GM18505 (cell line): ENCODE results near the gene UCKL1.

ENCODE experiments used
- ATAC-seq: cut with Tn5 transposase; IDR thresholded peaks from one replicate; pipeline ENCODE4 v1.9.1; 2021; ENCODE audit not compliant: unreplicated experiment
- POLR2A ChIP-seq: IDR thresholded peaks from 4 replicates; pipeline ENCODE4 v1.6.1; 2011; ENCODE audit warnings: borderline replicate concordance; ENCODE audit not compliant: insufficient read depth, insufficient read length; ENCODE audit errors: extremely low read depth

The UCKL1 gene

DNA sequence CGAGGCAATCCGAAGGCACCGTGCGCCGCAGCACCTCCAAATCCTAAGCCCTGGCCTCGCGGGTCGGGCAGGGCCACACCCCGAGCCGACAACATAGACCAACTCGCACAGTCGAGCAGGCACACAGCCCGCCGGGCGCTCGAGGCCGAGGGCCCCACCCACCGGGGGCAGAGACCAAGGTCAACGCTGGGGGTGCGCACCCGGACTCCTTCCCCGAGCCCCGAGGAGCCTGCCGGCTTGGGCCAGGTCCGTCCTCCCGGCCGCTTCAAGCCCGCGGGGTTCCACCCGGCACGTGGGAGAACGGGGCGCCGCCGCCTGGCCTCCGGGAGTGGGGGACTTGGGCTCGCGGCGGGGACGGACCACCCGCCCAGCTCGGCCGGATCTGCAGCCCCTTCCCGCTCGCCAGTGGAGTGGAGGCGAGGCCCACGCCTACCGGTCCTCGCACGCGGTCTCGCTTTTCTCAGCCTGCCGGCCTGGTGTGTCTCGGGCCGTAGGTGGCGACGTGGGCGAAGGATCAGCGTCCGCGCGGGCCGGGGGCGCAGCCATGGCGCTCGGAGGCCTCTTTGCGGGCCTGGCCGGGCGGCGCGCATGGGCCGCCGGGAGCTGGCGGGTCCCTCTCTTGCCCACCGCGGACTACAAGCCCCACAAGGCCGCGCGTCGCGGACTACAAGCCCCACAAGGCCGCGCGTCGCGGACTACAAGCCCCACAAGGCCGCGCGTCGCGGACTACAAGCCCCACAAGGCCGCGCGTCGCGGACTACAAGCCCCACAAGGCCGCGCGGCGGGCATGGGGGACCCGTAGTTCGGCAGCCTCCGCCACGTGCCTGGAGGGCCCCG is at the start of gene UCKL1:
TSS of gene UCKL1 (minus strand) at position 590 of the 837 bp plus-strand sequence. CDS start at position 546, 44 bp downstream.
- peak; percentile 63 for ATAC-seq
- TF ChIP-seq POLR2A = peak; percentile 80

DNA sequence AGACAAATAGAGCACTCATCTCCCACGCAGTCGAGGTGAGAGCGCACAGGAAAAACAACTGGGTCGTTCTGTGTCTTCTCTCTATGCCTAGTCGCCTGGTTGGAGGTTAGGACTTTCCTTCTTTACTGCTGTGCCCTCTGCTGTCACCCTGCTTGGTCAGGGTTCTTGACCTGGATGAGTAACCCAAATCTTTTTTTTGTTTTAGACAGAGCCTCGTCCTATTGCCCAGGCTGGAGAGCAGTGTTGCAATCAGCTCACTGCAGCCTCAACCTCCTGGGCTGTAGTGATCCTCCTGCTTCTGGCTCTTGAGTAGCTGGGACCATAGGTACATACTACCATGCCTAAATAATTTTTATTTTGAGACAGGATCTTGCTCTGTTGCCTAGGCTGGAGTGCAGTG is 49.2 kb upstream of the UCKL1 start:
- no peak for TF ChIP-seq POLR2A
- no peak for ATAC-seq

DNA sequence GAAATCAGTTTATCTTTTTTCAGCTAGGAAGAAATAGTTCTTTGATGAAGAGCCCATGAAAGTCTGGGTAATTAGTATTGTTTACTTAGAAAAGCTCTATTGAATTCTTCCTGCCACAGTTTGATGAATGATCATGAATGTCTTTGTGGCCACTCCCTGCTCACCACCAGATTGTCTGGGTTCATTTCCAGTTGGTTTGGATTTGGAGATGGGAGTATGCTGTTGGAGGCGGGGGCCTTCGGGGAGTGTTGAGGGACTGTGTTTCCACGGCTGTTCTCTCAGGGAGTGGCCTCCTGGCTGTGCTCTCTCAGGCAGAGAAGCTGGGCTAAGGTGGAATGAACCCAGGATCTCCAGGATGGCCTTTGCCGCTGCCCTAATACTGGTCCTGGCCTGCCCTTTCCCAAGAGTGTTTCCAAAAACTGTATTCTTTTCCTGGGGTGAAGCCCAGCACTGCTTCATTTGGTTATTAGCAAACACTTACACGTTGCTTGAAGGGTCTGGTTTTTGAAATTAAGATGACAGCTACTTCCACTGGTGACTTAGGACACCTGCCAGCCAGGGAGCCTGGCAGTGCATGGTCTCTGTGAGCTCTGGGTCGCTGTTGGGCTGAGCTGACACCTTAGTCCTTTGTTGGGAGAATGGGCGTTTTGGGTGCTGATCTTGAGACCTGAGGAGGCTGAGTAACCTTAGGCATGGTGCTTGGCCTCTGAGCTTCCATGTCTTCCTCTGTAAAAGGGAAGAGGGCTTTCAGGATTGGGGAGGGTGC is 47.9 kb upstream of the UCKL1 start:
- ATAC-seq = no peak

DNA sequence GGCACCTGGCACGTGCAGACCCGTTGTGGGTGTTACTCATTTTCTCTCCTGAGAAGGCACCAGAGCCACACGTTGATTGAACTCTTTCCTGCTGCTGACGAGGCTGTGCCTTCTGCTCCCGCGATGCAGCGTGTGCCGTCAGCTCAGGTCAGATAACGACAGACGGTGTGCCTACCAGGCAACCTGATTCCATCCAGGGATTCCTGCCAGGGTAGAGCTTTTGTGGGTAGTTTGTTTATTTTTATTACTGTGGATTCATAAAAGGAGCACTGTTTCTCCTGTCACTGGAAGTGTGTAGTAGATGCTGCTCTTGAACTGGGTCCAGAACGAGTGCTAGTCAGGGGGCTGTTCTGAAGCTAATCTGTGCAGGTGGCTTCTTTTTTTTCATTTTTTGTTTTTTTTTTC is 45.4 kb upstream of the UCKL1 start:
- ATAC-seq = no peak
- TF ChIP-seq POLR2A = no peak

More for the DNA sequence above, 47.9 kb upstream of the UCKL1 start:
- no peak for TF ChIP-seq POLR2A

DNA sequence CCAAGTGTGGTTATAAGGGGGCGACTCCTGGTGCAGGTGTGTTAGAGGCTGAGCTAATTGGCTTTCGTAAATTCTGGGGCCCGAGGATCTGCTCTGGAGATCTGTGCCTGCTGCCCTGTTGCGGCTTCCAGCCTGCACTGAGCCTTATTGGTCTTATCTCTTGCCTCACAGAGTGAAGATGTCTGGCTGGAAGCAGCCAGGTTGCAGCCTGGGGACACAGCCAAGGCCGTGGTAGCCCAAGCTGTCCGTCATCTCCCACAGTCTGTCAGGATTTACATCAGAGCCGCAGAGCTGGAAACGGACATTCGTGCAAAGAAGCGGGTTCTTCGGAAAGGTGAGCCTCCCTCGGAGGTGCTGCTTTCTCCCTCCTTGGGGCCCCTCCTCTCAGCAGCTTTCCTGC is 44.7 kb upstream of the UCKL1 start:
- no peak for TF ChIP-seq POLR2A
- ATAC-seq = no peak

DNA sequence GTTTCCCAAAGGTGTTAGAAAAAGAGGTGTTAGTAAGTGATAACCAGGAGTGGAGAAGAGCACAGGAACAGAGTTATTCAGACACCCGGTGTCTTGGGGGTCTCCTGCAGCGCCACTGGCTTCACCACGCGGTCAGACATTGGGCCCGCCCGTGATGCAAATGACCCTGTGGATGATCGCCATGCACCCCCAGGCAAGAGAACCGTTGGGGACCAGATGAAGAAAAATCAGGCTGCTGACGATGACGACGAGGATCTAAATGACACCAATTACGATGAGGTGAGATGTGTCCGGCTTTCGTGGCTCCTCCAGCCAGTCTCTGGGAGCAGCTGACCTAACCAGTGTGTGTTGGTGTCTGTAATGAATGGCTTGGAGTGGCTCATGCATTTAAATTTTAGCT is 26.7 kb upstream of the UCKL1 start:
- no peak for TF ChIP-seq POLR2A
- ATAC-seq = no peak

DNA sequence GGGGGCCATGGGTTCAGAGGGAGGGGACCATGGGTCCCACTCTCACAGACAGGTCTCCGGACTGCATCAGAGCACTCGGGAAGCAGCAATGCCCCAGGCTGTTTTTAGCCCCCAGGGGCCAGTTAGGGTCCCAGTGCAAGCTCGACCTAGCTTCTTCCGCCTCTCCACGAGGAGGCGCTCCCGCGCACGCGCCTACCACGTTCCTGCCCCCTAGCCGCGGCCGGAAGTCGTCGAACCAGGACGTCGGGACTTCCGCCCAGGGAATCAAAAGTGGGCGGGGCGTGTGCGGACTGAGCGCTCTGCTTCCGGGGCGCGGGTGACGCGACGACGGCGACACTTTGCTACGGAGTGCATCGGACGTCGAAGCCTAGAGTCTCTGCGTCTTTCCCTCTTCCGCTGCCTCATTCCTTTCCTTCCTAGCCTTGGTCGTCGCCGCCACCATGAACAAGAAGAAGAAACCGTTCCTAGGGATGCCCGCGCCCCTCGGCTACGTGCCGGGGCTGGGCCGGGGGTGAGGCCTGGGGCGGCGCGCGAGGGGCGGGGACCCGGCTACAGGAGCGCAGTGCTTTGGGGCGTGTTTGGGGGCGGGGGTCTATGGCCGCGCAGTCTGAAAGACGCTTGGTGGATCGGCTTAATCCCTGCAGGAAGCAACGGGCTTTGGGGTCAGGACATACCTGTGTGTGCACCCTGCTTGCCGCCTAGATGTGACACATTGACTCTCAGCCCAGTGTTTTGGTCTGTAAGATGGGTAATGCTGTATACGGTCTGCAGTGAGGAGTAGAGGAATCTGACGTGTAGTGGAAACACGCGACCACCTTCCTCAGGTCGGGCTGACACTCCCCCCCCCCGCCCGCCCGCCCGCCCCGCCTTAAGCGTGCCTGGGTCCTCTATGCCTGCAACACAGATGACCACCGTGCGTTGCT is 24.9 kb upstream of the UCKL1 start, which contains the start of gene PRPF6:
TSS of gene PRPF6 (plus strand) at position 327 of the 923 bp plus-strand sequence. CDS start at position 441, 114 bp downstream.
- TF ChIP-seq POLR2A = peak; percentile 80
- peak; percentile 48 for ATAC-seq

DNA sequence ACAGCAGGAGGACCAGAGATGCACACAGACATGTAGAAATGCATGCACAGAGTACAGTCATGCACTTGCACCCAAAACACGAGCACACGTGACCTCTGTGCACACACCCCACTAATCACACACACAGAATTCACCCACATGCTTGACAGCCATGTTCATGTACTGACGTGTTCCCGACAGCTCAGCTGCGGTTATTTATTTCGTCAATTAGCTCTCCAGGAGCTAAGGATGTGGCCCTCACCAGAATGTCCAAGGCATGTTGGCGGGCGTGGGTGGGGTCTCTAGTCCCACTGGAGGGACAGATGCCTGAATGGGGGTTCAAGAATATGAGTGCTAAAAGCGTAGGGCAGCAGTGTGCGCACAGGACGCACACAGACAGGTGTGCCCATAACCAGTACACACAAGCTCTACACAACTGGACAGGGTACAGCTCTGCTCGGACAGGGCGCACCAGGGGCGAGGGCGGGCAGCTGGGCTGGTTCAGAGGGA is 24.1 kb upstream of the UCKL1 start:
- peak; percentile 5 for ATAC-seq
- no peak for TF ChIP-seq POLR2A

DNA sequence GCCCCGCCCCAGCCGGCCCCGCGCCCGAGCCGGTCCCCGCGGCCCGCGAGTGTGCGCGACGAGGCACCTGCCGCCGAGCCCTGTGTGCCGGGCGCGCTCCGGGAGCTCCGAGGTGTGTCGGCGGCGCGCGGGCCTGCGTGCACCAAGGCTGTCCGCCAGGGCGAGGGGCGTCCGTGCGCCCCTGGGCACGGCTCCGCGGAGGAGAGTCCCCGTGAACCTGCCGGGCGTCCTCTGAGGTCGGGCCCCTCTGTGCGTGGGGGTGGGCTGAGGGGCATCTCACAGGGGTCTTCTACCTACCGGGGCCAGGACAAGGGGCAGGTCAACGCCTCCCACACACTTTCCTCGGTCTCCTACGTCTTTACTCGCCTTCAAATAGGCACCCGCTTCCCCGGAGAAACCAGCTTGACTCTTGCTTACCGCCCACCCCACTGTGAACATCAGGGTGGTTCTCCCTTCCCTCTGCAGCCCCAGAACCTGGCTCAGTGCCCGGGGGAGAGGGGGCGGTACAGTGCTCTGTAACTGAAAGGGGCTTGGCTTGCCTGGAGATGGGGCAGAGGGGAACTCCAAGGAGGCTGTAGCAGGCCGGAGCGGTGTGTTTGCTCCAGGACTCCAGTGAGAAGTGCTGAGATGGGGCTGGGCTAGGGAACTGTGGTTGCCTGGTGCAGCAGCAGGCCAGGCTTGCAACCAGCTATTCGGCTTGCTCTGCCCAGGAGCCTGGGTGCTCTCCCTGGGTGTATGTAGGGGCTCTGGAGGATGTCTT is 23.5 kb upstream of the UCKL1 start, which contains the start of gene SAMD10:
TSS of gene SAMD10 (minus strand) at position 86 of the 760 bp plus-strand sequence. CDS start 175 bp downstream, outside the sequence.
- TF ChIP-seq POLR2A = peak; percentile 56
- ATAC-seq = peak; percentile 27

DNA sequence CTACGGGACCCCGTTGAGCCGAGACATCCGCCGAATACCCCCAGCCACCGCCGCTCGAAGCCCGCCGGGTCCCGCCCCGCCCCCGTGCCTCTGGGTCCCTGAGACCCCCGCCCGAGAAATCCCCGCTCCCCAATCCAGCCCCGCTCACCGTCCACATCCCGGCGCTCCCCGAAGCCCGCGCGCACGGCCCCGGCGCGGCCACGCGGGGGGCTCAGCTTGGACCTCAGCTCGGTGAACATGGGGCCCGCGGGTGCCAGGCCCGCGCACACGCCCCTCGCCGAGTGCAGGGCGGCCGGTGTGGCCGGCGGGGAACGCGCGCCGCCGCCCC is 23.0 kb upstream of the UCKL1 start:
- ATAC-seq = no peak

DNA sequence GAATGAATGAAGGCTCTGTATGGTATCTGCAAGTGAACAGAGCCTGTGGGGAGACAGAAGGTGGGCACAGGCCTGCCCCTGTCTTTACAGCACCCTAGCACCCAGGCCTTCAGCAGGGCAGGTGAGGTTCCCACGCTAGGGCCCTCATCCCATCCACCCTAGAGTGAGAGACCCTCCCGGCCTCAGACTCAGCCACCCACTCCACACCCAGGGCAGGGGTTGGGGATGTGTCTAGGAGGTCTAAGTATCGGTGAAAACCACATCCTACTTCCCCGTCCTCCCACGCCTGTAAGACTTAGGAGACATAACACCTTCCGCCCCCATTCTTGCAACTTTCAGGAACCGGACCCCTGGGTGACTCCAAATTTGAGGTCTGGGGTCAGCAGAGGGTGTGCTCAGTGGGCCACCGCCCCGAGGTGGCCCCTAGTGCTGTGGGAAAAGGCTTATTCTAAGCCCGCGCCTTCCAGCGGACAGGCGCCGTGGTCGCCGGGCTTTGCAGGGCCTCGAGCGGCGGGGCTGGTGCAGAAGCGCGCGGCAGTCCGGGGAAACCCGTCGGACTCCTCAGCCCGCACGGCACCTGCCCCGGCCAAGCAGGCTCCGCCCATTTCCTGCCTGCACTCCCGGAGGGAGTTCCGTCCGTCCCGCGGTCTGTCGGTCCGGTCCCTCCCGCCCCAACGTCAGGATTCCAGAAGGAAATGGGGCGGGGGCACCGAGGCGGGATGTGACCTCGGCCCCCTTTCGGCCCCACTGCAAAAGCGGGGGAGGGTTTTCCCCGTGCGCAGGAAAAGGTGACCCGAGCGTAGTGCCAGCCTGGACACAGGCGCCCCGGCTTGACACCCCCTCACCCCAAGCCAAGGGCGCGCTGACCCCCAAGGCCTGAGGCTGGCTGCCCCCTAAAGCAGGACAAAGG is 22.4 kb upstream of the UCKL1 start:
- ATAC-seq = no peak
- TF ChIP-seq POLR2A = peak; percentile 54

More for the DNA sequence above, 23.0 kb upstream of the UCKL1 start:
- TF ChIP-seq POLR2A = no peak
